Activated CD4-positive, alpha-beta T cell treated with anti-CD3 and anti-CD28 coated beads for 1 hour (primary cell): ENCODE data around the gene KCNJ6.

Experiments used
- DNase-seq: peaks from one replicate; pipeline ENCODE4 v3.0.0-alpha.2; 2020

Gene KCNJ6

DNA sequence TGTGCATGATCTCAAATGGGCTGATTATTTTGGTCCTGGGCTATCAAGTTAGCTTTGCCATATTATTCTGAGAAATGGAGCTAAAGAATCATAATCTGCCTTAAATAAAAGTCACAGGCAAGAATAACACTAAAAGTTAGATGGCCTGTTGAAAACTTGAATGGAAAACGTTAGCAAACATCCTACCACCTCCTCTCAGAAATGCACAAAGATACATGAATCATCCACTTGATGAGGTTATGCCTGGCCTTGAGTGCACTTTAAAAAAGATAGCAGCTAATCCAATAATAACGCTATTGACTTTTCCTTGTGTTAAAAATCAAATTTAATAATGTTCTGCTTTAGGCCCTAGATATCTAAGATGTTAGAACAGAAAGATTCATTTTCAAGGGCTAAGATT is 108.0 kb downstream of the KCNJ6 start:
- DNase-seq, result no peak

DNA sequence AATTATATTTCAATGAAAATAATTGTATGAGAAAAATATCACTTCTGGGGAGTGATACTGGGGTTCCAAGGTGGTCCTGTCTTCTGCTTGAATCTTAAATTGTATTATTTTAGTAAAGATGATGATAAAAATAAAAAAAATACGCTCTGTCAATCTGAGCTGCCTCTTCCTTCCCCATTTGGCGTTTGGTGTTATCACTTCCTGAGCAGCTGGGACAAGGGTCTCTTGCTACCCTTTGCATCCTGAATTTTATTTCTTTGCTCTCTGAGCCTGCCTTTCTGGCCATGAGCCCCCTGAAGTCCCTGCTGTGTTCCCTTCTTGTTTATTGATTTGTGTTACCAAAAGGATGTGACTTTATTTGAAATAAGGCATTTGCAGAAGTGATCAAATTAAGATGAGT is 111.0 kb downstream of the KCNJ6 start:
- no peak for DNase-seq

DNA sequence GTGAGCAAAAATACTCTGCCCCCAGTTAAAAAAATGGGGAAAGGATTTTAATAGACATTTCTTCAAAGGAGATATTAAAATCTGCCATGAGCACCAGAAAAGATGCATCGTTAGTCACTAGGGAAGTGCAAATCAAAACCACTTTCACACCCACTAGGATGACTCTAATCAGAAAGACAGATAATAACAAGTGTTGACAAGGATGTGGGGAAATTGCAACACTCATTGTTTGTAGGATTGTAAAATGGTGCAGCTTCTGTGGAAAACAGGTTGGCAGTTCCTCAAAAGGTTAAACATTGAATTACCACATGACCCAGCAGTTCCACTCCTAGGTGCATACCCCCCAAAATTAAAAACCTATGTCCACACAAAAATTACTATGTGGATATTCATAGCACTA is 112.3 kb downstream of the KCNJ6 start:
- no peak for DNase-seq

DNA sequence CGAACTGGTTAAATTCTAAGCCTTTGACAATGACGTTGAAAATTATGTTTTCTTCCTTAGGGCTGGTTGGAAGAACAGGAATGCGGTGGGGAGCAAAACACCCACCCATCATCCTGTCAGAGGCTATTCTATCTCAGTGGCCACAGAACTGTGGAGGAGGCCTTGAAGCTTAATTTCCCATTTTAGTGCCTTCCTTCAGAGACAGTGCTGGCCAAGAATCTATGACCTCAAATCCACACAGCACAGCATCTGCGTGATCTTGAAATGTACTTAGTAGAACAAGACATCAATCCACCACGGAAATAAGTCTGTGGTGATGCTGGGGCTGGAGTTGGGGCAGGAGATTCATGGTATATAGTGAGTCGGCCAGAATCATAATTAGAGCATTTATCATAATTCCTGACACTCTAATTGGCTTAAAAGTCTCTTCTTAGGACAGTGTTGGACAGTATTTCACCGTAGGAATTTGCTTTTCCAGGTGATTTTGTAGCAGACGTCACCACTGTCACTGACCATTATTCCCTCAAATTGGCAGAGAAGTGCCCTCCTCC is 113.1 kb downstream of the KCNJ6 start:
- no peak for DNase-seq

DNA sequence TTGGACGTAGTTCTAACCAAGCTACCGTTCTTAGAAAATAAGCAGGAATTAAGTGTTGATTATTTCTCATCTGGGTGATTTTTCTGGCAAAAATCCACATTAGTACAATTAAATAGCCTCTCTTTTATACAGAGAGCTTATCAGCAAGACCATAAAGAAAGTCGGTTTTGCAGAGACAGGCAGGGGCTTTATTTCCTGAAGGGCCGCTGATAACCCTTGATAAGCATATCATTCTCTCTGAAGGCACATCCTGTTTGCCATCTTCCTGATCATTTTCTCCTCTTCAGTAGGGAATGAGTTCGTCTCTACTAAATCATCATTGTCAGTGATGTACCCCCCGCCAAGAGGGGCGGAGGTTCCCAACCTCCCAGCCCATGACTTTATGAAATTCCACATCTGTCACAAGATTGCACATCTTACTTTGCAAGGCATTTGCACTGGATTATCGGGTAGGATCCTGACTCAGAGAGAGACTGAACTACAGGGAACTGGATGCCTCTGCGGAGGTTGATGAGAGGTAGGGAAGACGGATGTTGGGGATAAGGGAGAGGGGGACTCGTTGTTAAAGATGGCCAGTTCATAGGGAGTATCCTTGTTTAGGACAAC is 115.7 kb downstream of the KCNJ6 start:
- no peak for DNase-seq

DNA sequence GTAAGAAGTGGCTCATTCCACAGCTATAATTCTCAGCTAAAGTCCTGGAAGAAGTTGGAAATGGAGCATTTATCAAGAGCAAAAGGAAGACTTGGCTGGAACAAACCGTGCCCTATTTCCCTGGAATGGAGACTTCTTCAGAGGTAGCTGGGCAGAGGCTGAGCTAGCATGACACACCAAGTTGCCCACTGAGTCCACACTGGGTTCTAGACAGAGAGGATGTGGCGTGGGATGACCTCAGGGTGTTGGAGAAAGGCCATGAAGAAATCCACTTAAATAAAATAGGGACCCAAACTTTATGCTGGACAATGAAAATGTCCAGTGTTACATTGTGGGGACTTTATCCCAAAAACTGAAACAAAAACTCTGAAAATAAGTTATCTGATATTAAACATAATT is 116.2 kb downstream of the KCNJ6 start:
- DNase-seq, result no peak

DNA sequence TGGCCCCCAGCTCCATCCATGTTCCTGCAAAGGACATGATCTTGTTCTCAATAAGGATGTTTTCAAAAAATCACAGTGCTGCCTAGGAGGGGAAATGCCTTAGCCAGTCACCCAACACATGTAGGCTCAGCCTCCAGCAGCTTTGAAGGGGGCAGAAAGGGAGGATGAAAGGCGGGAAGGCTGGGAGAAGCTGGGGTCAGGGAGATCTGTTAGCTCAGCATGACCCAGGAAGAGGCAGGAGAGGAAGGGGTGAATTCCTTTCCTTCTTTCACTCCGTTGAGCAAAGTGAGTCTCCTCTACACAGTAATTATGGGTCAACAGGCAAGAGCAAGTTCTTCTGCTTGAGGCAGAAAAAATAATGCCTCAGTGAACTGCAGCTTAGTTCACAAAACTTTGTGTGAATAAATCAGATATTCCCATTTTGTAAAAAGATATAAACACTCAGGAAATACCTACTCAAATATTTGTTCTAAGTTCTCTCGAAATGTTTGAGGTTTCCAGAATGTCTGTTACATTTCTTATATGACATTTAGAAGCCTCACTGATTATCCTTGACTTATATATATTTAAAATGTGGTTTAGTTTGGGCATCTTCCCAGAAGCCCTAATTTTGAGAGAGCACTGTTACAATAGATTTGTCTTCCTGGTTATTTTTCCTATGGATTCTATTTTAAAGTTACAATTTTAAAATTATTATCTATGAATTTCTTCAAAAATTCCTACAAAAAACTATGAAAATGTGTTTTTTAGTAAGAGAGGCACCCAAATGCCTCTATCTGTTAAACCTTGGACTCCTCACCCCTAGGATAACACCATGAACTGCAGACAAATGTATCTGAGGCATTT is 116.8 kb downstream of the KCNJ6 start:
- no peak for DNase-seq

DNA sequence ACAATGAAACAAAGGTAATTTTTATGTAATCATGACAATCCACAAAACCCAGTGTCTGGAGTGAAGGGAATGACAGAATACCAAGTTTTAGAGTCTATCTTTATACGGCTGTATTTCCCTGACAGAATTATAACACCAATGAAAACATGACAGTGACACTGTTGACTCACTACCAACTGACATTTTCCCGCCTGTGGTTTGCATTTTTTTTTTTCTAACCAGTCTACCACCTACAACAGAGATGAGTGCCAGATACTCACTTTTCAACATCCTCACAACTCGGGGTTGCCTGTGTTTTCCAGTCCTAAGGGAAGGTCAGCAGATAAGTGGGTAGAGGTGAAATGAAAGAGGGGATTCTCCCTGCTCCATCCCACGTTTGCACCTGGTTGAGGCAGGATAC is 118.9 kb downstream of the KCNJ6 start:
- no peak for DNase-seq

DNA sequence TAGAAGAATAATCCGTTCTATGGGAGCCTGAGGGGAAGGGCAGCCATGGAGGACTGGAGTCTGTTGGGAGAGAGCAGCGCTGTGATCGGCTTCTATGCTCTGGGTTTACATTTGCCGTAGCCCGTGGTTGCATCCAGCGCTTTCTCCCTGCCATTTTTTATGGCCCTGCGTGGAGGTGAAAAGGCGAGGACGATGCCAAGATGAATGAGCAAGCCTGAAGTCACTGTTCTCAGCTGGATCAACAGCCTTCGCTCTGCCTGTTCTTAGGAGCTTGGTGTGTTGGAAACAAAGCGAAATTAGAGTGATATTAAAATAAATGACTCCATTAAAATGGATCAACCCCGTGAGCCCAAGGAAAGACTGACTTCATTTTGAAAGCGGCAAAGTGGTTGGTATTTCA is 120.2 kb downstream of the KCNJ6 start:
- no peak for DNase-seq

DNA sequence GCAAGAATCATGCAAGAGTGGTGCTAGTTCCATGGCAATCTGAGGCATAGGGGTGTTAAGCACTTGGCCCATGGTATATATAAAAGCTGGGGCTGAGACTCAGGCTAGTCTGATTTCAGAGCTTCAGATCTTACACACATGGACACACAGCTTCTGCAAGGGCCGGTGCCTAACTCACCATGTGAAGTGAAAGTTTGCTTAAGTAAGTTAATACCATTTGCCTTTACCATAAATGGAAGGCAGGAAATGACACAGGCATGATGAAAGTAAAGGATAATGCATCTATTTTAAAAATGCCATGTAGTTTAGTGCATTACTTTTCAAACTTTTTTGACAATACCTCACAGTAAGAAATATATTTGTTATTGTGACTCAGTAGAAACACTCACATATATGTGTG is 122.6 kb downstream of the KCNJ6 start:
- DNase-seq, result no peak

DNA sequence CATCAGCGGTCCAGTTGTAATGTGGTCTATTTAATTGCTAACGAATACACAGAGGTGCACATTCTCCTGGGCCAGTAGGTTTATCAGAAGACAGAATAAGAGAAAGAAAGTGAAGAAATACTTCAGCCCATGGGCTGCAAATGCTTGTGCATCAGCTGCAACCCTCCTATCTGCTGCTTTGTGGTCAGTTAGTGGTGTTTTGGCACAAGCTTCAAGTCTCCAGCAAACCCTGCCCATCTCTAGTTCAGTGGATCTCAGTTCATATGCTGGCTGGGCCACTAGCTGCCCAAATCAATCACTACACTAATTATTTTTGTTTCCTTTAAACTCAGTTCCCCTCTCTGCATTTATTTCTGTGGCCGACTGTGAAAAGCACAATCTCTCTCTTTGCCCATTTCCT is 124.2 kb downstream of the KCNJ6 start:
- no peak for DNase-seq

DNA sequence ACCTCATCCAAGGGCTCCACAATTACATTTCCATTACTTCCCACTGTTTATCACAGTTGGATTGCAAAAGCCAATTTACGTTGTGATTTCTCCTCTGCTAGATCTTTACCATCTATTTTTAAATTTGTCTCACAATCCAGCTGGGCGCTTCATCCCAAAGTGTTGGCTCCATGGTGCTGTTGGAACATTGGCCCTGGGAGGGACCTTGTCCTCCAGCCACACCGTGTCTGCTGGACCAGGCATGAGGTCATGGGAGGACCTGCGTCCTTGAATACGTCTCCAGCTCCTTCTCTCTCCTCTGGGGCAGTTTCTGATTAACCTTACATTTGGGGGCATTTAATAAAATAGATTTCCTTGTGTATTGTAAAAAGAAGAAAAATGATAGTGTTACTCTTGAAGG is 125.4 kb downstream of the KCNJ6 start:
- DNase-seq, result no peak

DNA sequence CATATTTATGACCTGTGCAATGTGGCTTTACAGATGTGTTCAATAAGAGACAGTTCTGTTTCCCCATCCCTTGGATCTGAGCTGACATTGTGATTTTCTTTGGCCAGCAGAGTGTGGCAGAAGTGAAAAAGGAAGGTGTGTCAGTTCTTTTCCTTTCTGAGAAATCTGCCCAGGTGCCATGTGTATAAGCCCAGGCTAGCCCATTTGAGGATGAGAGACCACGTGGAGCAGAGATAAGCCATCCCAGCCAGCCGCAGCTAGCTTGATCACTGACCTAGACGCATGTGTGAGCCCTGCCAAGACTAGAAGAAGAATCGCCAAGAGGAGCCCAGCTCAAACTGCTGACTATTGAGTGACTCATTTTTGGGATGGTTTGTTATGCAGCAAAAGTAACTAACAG is 127.8 kb downstream of the KCNJ6 start:
- DNase-seq, result no peak

DNA sequence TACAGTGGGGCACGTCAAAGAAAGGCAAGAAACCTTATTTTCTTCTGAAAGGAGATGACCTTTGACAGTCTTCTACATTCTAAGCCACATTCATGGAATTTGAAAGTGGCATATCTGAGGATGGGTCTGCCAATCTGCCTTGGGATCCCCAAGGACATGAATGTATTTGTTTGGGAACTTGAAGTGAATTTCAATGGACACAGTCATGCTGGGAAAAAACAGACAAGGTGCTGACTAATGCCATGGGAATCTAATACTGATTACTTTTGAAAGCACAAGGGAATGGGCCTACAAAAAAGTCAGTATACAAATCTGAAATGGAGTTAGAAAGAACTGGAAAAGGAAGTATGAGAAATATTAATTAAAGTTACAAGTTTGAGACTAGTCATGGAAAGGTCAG is 128.8 kb downstream of the KCNJ6 start:
- no peak for DNase-seq

DNA sequence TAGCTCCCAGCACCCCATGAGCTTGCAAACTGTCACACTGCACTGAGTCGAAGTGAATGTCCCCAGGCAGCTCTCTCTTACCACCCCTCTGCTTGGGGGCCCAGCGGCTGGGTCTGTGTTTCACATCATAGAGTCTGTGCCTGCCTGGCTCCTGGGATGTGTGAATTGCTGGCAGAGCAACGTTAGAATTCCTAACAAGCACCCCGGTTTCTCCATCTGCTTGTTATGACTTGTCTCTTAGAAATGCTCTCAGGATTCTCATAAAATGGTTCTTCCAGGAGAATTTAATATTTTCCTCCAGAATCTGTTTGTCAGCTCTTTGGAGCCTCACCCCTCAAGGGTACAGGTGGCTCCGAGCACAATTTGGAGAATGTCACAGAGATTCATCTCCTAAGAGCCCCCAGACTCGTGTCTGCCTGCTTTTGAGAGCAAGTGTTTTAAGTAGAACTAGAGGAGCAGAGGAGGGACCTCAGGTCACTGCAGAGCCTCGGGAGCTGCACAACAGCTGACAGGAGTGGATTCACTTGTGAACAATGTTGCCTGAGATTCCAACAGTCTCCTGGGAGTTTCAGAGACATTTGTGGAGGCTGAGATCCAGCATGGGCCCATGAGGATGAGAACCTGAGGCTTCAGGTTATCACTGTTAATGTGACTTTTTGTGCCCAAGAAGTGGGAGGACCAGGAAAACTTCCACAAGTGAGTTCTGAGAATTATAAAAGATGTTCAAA is 131.5 kb downstream of the KCNJ6 start:
- no peak for DNase-seq

DNA sequence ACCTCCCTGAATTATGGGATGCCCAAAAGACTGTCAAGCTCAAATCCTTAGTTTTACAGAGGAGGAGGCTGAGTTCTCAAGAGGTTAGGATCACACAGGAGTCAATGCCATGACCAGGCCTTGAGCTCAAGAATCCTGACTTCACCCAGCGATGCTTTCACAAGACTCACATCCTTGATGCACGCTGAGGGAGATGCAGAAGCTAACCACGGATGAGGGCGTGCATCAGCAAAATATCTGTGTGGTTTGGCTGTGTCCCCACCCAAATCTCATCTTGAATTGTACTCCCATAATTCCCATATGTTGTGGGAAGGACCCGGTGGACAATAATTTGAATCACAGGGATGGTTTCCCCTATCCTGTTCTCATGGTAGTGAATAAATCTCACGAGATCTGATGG is 133.2 kb downstream of the KCNJ6 start:
- no peak for DNase-seq

DNA sequence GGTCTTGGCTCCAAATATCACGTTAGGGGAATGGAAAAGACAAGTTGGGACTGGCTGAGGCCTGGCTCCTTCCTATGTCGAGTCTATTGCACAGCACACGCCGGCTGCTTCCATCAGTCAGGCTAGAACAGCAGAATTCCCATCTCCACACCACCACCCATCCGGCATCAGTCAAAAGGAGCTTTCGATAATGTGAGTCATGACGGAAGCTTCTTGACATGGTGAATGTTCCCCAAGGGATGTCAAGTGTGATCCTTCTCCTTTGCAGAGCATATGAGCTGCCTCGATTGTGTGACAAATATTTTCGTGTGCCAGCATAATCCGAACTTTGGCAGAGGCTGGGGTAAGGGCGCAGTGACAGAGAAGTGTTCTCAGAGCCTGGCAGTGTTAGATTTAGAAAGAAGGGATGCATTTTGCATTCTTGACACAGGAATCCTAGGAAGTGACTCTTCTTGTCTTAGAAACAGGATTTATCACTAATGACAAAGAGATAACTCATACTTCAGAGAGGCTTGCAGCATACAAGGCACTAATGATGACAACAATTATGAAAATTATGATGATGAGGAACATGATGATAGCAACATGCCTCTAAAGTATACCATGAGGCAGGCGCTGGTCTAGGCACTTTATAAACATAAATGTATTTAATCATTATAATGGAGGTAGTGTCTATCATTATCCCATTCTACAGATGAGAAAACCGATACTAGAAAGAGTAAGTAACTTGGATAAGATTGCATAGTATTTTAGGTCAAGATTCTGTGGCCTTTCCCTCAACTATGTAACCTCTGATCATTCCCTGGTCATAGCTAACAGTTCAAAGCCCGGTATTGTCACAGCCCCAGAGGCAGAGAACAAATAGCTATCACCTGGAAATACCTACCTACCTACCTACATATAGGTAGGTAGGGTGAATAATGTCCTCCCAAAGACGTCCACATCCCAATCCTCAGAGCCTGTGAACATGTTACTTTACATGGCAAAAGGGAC is 135.0 kb downstream of the KCNJ6 start:
- DNase-seq, result no peak

DNA sequence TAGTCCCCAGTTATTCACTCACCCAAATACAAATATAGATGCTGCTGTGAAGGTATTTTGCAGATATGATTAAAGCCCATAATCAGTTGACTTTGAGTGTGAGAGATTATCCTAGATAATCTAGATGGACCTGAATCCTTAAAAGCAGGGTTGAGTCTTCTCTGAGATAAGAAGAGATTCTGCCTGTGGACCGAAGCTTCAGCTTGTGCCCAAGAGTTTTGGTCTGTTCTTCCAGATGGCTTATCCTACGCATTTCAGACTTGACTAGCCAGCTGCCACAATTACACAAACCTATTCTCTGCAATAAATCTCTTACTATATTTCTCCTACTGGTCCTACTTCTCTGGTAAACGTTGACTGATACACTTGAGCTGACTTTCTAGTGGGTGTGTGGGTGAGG is 145.1 kb downstream of the KCNJ6 start:
- no peak for DNase-seq

DNA sequence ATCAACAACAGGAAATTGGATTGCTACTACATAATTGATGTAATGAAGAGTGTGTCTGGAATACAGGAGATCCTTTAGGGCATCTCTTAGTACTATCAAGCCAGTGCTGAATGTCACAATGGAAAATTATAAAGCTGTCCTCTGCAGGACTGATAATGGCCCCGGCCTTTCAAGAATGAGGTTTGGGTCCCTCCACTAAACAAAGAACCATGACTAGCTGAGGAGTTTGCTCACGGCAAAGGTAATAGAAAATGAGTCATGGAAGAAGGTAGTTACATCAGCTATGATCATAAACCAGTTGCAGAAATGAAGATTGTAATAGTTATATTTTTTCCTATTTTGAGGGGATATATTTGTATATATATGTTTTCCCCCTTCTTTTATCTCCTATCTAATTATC is 145.8 kb downstream of the KCNJ6 start:
- no peak for DNase-seq

DNA sequence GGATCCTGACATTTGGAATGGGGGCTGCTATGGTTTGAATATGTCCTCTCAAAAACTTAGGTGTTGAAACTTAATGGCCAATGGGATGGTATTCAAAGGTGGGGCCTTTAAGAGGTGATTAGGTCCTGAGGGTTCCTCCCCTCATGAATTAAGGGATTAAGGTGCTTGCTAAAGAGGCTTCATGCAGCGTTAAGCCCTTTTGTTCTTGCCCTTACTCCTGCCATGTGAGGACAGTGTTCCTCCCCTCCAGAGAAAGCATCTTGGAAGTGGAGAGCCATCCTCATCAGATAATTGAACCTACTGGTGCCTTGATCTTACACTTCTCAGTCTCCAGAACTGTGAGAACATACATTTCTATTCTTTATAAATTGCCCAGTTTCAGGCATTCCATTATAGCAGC is 146.6 kb downstream of the KCNJ6 start:
- DNase-seq, result no peak

DNA sequence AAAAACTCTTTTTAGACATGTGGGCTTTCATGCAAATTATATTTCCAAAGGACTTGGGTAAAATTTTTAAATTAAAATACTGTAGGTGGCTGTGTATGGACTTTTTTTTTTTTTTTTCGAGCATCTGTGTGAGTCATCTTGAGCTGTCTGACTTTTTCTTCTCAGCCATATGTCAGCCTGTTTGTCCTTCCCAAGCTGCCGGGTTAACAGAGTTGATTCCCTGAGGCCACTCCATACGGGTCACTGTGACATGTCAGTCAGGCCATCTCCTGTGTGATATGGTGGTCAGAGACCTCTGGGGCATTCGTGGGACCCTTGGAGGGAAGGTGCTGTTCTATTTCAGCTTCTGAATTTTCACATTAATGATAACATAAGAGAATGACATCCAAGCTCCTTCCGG is 148.3 kb downstream of the KCNJ6 start:
- DNase-seq, result no peak

DNA sequence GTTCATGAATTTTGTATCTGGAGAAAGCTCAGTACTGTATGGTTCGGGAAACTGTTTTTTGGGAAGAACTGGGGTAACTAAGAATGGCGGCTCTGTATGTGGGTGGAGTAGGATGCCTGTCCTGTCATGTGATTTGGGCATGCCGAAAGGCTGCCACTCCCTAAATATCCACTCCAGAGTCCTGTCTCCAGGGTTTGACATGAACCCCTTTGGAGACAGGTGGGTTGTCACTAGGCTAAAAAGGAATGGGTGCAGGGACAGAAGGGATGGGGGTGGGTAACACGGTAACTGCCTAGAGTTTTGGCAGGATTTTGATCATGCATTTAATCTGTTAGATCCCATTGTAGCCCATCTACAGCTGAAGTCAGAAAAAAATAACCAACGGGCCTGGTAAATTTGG is 150.1 kb downstream of the KCNJ6 start:
- DNase-seq, result no peak
